CD4-positive, alpha-beta T cell treated with Interferon alpha-2 for 1 hour (primary cell): Measurements from ENCODE around the gene ARL5A.

Experiments
- DNase-seq, 2 donors: peaks; one replicate each; pipeline ENCODE4 v3.0.0-alpha.2; 2020 to 2022

Gene ARL5A

GRCh38 chr2:151765760-151766410 lies 62.3 kb downstream of the ARL5A start:
- DNase-seq = no peak

- no peak for DNase-seq
These were observed 65.5 kb downstream of the ARL5A start for GRCh38 chr2:151762694-151763093.

DNA sequence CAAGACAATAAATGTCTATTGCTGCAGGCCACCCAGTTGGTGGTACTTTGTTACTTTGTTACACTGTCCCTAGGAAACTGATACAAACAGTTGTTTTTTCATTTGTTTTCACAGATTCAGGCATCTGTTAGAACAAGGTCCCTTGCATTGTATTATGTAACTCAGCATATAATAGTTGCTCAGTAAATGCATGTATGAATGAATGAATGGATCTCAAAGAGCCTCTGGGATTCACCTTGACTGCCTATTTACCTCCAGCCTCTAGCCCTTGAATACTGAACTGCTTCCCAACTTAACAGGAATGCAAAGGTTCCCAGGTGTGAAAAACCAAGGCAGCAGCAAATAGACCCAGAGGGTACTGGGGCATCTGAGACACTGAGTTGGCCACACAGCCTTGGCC lies 66.5 kb downstream of the ARL5A start:
- no peak for DNase-seq

- no peak for DNase-seq
These were observed 67.0 kb downstream of the ARL5A start for GRCh38 chr2:151761193-151761592.

GRCh38 chr2:151760139-151760650 lies 68.0 kb downstream of the ARL5A start:
- no peak for DNase-seq

GRCh38 chr2:151758744-151759143 lies 69.5 kb downstream of the ARL5A start:
- DNase-seq = no peak

GRCh38 chr2:151757861-151758260 lies 70.4 kb downstream of the ARL5A start:
- no peak for DNase-seq

GRCh38 chr2:151756820-151757219 lies 71.4 kb downstream of the ARL5A start:
- DNase-seq = no peak

- DNase-seq = no peak
These were observed 73.8 kb downstream of the ARL5A start for GRCh38 chr2:151754253-151754897.

GRCh38 chr2:151753540-151753939 lies 74.7 kb downstream of the ARL5A start:
- no peak for DNase-seq
